ENCODE data around the gene SAMD11.

GRCh38 chr1:908661-909060 is 15.1 kb upstream of the SAMD11 start:
- TF ChIP-seq, protein P1, sequence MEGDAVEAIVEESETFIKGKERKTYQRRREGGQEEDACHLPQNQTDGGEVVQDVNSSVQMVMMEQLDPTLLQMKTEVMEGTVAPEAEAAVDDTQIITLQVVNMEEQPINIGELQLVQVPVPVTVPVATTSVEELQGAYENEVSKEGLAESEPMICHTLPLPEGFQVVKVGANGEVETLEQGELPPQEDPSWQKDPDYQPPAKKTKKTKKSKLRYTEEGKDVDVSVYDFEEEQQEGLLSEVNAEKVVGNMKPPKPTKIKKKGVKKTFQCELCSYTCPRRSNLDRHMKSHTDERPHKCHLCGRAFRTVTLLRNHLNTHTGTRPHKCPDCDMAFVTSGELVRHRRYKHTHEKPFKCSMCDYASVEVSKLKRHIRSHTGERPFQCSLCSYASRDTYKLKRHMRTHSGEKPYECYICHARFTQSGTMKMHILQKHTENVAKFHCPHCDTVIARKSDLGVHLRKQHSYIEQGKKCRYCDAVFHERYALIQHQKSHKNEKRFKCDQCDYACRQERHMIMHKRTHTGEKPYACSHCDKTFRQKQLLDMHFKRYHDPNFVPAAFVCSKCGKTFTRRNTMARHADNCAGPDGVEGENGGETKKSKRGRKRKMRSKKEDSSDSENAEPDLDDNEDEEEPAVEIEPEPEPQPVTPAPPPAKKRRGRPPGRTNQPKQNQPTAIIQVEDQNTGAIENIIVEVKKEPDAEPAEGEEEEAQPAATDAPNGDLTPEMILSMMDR (IDR thresholded peaks at IDR 0.05 in 8 of 11, conservative IDR thresholded peaks at IDR 0.05 in 3 of 11), result no peak
- TF ChIP-seq POLR2A (IDR thresholded peaks at IDR 0.05) (no peak), POLR2AphosphoS5 (IDR thresholded peaks at IDR 0.05) (no peak)

All from spleen (tissue), 7 donors.